ENCODE data around the gene TSACC. TPM values are rescaled to one million over a fixed set of nuclear protein-coding genes. Genes with fewer than 3 reads are reported as not detected.

Gene TSACC
- total RNA-seq, 1 experiment from 2014 or later: 0.67 TPM

DNA sequence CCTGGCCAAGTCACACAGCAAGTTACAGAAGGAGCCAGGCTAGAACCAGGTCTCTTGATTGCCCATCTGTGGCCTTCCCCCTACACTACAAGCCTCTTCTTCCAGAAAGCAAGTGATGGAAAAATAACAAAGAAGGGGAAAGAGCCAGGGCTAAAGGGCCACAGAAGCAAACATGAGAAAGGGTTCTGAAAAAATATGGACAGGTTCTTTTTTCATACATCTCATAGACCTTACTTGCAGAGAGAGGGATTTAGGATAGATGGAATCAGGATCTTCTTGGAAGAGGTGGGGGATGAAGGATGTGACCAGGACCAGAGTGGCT, 33.9 kb downstream of the TSACC start:
- DNase-seq (ENCODE audit: extremely low read depth, low read depth): no peak

DNA sequence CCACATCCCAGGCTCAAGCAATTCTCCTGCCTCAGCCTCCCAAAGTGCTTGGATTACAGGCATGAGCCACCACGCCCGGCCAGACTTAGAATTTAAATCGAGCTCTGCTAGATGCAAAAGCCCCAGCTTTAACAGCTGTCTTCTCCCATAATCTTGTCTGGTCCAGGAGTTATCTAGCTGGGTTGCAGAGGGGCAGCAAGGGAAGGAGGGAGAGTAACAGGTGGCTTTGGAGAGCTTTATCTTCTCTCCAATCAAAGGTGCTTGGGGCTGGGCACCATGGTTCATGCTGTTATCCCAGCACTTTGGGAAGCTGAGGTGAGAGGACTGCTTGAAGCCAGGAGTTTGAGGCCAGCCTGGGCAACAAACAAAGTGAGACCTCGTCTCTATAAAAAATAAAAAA, 34.5 kb downstream of the TSACC start:
- no peak for DNase-seq (ENCODE audit: extremely low read depth, low read depth)

DNA sequence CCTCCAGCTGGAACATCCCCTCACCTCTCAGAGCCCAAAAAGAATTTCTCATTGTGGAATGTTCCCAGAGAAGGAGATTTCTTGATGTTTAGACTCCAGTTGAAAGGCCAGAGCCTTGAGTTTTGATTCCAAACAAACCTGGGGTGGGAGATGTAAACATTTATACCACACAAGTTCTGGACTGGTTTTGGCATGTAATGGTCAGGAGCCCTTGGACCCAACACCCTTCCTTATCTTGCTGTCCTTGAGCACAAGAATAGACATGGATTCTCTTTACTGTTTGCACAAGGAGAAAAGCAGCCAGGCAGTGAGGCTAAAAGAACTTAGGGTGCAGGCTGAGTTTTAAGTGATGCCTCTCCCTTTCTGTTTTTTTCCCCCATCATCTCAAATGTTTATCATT, 35.2 kb downstream of the TSACC start:
- DNase-seq (ENCODE audit: extremely low read depth, low read depth): no peak

DNA sequence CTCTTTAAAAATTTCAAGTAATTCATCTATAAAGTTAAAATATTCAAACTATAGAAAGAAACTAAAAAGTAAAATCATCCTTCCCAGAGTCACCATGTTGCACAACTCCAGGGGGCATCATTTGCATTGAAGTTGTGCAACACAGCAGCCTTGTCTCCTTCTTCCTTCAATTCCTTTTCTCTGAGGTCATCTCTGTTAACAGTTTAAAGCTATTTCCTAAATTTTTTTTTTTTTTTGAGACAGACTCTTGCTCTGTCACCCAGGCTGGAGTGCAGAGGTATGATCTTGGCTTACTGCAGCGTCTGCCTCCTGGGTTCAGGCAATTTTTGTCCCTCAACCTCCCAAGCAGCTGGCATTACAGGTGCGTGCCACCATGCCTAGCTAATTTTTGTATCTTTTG, 37.8 kb downstream of the TSACC start:
- no peak for DNase-seq (ENCODE audit: extremely low read depth, low read depth)

DNA sequence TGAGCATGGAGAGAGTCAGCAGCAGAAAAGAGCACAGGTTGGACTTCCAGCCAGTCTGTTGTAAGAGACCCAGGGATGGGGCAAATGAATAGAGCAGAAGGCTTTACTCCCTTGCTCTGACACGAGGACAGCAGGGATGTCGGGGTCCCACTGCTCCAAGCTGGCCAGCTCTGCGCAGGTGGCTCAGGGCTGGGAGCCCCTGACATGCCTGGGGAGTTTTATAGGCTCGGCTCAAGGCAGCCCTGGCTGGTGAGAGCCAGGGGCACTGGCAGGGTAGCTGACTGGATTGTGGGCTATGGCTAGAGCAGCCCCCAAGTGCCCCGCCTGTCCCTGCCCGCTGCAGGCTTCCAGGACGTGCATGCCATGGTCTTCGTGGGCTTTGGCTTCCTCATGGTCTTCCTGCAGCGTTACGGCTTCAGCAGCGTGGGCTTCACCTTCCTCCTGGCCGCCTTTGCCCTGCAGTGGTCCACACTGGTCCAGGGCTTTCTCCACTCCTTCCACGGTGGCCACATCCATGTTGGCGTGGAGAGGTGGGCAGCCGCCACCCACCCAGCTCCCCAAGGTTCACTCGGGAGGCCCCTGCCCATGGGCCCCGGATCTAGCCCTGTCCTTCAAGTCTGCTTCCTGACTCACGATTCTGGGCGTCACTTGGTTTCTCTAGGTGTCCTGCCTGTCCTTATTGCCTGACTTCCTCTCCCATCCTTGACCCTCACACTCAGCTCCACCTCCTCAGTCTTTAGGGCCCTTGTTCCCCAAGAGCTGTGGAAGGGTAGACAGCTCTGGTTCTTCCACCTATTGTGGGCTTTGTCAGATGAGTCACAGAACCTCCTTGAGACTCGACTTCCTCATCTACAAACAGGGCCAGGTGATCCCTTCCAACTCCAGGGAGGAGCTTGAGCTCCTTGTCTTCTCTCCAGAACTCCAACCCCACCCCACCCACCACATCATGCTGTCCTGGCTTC, 38.9 kb downstream of the TSACC start:
- DNase-seq (ENCODE audit: extremely low read depth, low read depth): no peak

DNA sequence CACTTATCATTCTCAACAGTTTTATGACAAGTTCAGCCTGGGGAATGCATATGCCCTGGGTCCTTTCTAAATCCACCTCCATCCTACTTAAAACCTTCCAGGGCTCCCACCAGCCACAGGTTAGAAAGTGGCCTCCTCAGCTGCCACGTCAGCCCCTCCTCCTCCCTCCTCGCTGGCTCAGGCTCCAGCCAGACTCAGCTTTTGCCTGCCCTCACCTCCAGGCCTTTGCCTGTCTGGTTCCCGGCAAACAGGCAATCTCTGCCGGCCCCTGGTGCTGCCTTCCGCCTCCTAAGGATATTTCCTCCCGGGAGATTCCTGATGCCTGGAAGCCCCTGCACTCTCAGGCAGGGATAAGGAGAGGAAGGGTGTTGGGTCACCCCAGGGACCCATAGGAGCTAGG, 40.2 kb downstream of the TSACC start:
- no peak for DNase-seq (ENCODE audit: extremely low read depth, low read depth)

DNA sequence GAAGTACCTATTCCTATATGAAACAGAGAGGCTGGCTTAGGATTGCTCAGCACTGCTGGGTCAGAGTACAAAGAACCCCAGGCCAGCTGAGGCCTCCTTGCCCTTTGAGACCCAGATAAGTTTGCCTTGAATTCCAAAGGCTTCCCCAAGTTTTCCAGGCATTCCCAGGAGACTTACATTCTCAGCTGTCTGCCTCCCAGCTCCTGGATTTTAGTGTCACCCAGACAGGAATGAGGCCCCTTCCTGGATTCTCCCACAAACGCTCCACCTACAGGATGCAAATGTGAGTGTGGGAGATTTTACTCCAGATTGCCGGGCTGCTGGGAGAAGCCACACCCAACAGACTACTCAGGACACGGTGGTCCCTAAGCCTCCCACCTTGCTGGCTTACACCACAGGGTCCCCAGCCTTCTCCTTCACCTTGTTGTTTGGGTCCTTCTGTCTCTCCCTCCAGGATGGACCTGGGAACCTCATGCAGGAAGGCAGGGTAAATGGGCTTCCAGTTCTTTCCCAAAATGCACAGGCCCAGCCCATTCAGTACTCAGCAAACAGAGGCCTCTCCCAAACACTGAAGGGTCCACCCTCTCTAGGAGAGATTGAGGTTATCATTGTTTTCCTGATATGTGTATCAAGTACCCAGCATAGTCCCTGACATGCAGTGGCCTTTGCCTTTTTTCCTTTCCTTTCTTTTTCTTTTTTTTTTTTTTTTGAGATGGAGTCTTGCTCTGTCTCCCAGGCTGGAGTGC, 41.3 kb downstream of the TSACC start:
- DNase-seq (ENCODE audit: extremely low read depth, low read depth): peak; percentile 36

DNA sequence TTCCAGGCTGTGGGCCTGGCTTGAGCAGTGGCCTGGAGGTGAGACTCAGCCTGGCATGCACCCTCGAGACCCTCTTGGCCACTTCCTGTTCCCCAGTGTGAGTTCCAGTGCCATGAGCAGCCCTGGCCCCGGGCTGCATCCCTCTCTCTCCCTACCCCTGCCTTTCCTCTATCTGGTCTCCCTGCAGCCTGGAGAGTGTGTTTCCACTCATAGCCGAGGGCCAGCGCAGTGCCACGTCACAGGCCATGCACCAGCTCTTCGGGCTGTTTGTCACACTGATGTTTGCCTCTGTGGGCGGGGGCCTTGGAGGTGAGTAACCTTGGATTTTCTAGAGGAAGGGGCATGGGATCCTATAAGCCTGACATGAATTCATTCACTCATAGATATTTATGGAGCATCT, 44.2 kb downstream of the TSACC start:
- no peak for DNase-seq (ENCODE audit: extremely low read depth, low read depth)

DNA sequence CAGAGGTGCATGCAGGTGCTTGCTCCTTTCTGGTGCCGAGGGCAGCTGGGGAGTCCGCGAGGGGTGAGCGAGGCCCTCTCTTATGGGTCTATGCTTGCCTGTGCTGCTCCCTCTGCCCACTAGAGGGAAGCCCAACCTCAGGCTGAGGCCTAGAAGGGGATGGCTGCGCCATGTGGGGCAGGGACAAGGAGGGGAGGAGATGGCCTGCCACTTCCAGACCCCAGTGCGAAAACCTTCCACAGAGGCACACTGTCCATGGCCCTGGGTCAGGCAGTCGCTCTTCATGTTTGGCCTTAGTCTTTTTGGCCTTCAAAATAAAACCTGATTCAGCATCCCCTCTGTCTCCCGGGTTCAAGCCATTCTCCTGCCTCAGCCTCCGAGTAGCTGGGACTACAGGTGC, 44.7 kb downstream of the TSACC start:
- DNase-seq (ENCODE audit: extremely low read depth, low read depth): peak; percentile 79

DNA sequence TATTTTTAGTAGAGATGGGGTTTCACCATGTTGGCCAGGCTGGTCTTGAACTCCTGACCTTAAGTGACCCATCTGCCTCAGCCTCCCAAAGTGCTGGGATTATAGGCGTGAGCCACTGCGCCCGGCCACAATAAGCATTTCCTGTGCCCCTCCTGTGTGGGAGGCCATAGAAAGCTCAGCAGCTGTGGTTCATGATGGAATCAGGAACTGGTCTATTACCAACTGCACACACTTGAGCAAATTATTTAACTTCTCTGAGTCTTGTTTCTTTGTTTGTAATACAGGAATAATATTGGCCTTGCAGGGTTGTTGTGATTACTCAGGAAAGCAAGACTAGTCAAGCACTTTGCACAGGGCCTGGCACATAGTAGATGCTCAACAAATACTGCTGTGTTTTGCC, 45.7 kb downstream of the TSACC start:
- no peak for DNase-seq (ENCODE audit: extremely low read depth, low read depth)

DNA sequence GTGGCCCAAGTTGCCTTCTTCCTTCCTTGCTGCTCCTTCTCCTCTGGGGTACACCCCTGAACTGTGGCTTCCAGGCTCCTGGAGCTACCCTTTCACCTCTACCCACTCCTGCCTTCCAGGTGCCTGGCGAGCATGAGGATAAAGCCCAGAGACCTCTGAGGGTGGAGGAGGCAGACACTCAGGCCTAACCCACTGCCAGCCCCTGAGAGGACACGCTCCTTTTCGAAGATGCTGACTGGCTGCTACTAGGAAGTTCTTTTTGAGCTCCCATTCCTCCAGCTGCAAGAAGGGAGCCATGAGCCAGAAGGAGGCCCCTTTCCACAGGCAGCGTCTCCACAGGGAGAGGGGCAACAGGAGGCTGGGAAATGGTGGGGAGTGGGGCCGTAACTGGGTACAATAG, 46.3 kb downstream of the TSACC start:
- no peak for DNase-seq (ENCODE audit: extremely low read depth, low read depth)

DNA sequence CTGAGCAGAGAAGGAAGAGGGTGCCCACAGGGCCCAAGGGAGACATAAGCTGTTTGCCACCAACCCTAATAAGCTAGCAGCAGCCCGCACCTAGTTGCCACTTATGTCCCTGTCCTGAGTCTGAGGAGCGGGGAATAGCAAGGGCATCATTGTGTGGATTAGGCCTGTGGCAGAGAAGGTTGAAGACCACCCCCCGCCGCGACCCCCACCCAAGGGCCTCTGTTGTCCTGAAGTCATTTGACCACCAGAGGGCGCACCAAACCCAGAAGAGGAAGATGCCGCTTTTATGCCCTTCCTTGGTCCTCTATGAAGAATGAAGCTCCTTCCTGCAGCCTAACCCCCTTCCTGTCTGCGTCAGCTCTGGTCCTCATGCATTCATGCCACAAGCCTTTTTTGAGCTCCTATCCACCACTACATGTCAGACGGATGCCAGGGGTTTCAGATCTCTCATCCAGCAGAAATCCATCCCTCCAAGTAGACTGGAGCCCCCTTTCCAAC, 47.3 kb downstream of the TSACC start:
- DNase-seq (ENCODE audit: extremely low read depth, low read depth): peak; percentile 68

DNA sequence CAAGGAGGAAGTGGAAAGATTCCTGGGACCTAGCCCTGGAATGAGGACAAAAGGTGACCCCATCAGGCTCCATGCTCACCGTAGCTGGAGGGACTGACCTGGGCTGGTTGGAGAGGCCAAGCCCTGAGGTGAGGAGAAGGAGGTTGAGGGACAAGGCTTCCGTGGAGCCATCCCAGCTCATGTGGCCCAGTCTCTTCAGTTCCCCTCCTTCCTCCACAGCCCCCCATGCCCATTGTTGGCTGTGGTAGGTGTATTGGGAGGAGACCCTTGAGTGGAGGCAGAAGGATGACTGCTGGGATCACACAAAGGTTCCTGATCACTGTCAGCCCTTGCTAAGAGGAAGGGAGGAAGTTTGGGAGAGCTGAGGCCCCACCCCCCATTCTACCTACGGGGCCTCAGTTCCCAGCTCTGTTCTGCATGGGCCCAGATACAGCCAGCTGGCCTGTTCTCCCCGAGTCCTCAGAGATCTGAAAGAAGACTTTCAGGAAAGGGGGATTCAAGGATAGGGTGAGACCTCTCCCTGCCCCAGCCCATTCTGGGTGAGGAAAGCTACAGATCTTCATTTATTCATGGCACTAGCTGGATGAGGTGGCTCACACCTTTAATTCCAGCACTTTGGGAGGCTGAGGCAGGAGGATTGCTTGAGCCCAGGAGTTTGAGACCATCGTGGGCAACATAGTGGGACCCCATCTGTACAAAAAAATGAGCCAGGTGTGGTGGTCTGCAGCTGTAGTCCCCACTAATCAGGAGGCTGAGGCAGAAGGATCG, 48.0 kb downstream of the TSACC start:
- DNase-seq (ENCODE audit: extremely low read depth, low read depth): no peak

DNA sequence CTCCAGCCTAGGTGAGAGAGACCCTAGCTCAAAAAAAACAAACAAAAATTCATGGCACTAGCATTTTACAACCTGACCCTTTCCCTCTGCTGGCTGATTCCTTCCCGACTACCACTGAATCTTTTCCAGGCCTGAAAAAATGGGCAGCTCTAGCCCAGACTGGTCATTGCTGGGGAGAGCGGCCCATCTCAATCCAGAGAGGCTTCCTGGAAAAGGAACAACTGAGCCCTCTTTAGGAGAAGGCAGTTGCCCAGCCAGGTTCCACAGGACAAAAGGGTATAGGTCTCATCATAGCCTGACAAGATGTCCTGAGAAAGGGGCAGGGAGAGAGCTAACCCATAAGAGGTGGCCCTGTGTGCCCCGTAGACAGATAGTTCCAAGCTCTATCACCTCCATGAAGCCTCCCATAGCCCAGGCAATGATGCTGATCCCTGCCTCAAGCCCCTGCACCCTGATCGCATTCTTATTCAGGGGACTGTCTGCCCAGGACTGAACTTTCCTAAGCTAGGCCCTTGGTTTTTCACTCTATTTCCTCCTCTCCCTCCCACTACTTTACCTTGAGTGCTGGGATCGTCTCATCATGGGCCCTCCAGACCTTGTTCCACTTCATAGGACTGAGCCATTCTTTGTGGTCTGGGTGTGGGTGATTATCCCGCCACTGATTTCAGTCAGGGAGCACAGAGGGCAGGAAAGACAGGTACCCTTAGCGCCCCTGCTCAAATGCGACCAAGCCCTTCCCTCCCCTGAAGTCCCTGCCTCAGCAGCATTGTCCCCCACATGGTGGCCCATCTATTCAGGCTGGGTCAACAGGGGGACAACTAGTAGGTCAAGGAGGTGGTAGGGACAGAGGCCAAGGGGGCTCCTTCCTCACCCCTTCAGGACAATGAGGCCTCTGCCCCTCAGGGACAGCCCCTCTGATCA, 48.9 kb downstream of the TSACC start:
- no peak for DNase-seq (ENCODE audit: extremely low read depth, low read depth)

DNA sequence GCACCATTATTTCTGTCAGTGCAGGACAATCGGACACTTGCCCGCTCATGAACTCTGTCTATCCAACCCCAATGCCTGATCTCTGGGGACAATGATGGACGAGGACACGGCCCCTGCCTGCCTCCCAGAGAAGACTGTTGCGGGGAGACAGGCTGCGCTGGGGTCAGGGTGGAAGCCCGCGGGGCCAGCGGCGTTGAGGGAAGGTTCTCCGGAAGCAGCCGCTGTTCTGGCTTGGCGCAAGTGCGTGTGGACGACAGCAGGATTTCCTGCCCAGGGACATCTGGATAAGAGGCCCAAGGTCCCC, 49.5 kb downstream of the TSACC start:
- no peak for DNase-seq (ENCODE audit: extremely low read depth, low read depth)

DNA sequence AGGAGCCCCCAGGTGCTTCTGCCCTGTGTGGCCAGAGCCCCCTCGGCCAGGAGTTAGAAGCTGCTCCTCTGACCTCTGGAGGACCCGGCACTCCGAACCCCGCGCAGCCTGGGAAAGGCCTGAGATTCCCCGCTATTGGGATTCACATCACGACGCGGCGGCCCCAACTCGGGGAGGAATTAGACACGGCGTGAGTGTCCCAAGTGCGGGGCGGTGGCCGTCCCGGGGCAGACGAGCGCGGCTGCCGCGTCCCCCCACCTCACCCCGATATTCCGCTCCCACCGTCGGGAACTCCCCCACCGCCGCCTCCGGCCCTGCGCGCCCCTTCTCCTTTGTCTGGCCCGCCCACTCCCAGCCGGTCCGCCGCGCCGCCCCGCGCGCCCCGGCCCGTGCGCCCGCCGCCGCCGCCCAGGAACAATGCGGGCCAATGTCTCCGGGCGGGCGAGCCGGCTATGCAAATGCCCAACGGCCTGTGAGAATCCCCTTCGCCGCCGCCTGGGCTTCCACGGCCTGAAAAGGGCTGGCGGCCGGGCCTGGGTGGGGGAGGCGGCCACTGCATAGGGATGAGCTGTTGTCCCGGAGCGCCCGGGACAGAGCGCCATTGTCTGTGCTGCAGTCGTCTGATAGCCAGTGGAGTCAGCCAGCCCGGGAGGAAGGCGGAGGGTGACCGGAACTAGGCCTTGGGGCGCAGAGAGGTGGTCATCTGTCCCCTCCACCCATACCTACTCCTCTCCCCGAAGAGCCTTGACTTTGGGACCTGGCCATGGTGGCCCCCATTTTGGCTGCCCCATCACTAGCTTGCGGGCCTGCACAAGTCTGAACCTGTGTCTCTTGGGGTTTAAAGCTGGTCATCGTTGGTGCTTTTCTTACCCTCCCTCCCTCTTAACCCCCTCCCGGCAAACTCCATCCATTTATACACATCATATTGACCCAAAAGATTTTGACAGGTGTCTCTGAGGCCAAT, 50.1 kb downstream of the TSACC start:
- no peak for DNase-seq (ENCODE audit: extremely low read depth, low read depth)

DNA sequence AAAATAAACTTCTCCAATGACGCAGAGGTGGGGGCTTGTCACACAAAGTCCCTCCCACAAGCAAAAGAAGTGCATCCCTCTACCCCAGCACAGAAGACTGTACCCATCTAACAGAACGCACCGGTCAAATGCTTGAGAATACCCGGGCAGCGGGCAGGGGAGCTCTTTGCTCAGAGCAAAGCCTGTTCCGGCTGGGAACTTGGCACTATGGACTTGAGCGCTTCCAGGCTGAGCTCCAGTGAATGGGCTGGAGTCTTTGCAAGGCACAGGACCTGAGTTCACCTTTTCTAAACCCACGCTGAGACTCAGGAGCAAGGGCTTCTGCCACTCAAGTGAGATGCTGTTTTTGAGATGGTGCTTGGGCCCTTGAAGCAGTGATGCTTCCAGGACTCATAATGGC, 51.0 kb downstream of the TSACC start:
- DNase-seq (ENCODE audit: extremely low read depth, low read depth): no peak

DNA sequence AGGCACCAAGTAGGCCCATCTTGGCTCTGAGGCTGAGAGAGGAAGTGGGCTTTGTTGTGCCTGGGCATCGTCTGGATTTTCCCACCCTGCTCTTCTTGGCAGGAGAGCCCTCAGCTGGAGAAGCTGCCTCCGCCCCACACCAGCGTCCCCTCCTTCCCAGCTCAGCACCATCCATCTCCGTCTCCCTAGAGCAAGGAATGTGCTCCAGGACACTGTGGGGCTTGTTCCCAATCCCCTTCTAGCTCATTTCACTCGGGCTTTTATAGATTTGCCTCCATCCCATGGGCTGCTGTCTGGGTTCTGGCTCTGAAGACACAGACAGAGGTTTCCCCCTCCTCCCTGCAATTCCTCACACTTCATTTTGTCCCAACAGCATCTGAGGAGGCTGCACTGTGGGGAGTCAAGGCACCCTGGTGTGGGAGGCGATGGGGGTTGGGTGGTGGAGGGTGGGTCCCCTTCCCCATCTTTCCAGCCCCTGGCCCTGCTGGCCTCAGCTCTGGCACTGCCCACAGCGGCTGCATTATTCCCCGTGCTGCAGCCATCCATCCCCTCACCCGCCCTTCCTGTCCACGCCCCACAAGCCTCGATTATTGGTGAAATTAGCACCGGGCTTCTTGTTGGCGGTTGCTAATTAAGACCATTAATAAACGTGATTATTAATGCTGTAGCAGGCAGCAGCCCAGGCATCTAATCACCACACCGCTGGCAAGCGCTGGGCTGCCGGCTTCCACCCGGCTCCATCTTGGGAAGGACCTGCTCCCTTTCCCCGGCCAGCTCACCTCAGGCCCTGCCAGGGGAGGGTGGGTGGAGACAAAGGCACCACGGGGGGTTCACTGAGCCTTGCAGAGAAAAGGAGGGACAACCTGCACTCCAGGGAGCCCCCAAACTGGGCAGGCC, 52.4 kb downstream of the TSACC start:
- no peak for DNase-seq (ENCODE audit: extremely low read depth, low read depth)

All from NCI-H460 (cell line).